ENCODE measurements around the gene ZNF420.

The ZNF420 gene

GRCh38 chr19:37148214-37148613 lies 70.0 kb downstream of the ZNF420 start:
- DNase-seq (ENCODE audit: low read depth), result no peak

DNA sequence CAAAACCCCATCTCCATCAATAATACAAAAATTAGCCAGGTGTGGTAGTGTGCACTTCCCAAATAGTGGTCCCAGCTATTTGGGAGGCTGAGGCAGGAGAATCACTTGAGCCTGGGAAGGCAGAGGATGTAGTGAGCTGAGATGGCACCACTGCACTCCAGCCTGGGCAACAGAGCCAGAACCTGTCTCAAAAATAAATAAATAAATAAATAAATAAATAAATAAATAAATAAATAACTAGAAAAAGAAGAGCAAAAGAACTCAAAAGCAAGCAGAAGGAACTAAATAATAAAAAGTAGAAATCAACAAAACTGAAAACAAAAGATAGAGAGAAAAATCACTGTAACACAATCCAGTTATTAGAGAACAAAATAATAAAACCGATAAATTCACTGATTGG lies 81.9 kb downstream of the ZNF420 start:
- no peak for DNase-seq (ENCODE audit: low read depth)

DNA sequence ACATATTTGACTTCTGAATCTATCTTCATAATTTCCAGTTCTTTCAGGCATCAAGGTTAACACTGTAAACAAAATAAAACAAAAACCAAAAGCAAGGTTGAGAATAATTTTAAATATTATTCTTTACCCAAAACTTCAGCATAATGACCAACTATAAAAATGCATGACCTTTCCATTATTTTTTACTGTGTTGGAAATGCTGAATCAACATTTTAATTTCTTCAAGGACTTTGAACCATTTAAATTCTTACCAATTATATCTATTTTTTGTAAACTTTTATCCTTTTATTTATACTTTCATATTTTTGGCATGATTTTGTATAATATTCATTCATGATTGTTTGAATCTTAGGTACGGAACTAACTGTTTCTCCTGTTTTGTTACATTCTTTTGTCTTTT lies 87.4 kb downstream of the ZNF420 start:
- DNase-seq (ENCODE audit: low read depth), result no peak

GRCh38 chr19:37172368-37173366 lies 94.4 kb downstream of the ZNF420 start, which contains the start of gene ZNF585A:
Gene ZNF585A (minus strand): TSS chr19:37172695. CDS start chr19:37169910, 2,785 bp downstream.
- DNase-seq (ENCODE audit: low read depth), result peak; percentile 95

All from ELR (cell line).